GM19025 (cell line): ENCODE measurements around the gene PRPF6.

Experiments
- ATAC-seq: cut with Tn5 transposase; IDR thresholded peaks from one replicate; pipeline ENCODE4 v1.9.1; 2021; ENCODE audit warnings: mild to moderate bottlenecking, low read depth, moderate library complexity; ENCODE audit not compliant: unreplicated experiment

Gene PRPF6

GRCh38 chr20:63945921-63946920 lies 34.7 kb upstream of the PRPF6 start:
- ATAC-seq, result no peak

GRCh38 chr20:63946986-63947637 lies 33.8 kb upstream of the PRPF6 start:
- no peak for ATAC-seq

GRCh38 chr20:63947638-63948456 lies 33.1 kb upstream of the PRPF6 start:
- ATAC-seq, result no peak

- ATAC-seq, result no peak
Measured at GRCh38 chr20:63950701-63951397, 30.1 kb upstream of the PRPF6 start.

GRCh38 chr20:63951398-63952209 lies 29.3 kb upstream of the PRPF6 start:
- ATAC-seq, result no peak

GRCh38 chr20:63952210-63952535 lies 28.8 kb upstream of the PRPF6 start:
- no peak for ATAC-seq

- no peak for ATAC-seq
Measured at GRCh38 chr20:63952769-63953168, 28.2 kb upstream of the PRPF6 start.

GRCh38 chr20:63953764-63954429 lies 27.0 kb upstream of the PRPF6 start:
- no peak for ATAC-seq

GRCh38 chr20:63955281-63955826 lies 25.6 kb upstream of the PRPF6 start:
- peak; percentile 11 for ATAC-seq

- peak; percentile 64 for ATAC-seq
Measured at GRCh38 chr20:63955827-63956663, 24.9 kb upstream of the PRPF6 start, which contains the start of gene UCKL1. Gene UCKL1 (minus strand): TSS chr20:63956416. CDS start chr20:63956372, 44 bp downstream.

GRCh38 chr20:63956664-63957003 lies 24.3 kb upstream of the PRPF6 start:
- ATAC-seq, result no peak

GRCh38 chr20:63957004-63957689 lies 23.8 kb upstream of the PRPF6 start:
- no peak for ATAC-seq

GRCh38 chr20:63957690-63958441 lies 23.1 kb upstream of the PRPF6 start:
- ATAC-seq, result no peak

- ATAC-seq, result no peak
Measured at GRCh38 chr20:63958471-63958870, 22.5 kb upstream of the PRPF6 start.

GRCh38 chr20:63958964-63959698 lies 21.8 kb upstream of the PRPF6 start:
- no peak for ATAC-seq

GRCh38 chr20:63959699-63960075 lies 21.2 kb upstream of the PRPF6 start:
- no peak for ATAC-seq
